HG03460 (cell line): ENCODE measurements around the gene ASMTL.
"Not testable (repeated sequence)": the region's sequence is repeated elsewhere in the genome, so short reads cannot be mapped to it uniquely, and the experiment has no call there.

ENCODE experiments used
- ATAC-seq: cut with Tn5 transposase; IDR thresholded peaks from one replicate; pipeline ENCODE4 v1.9.1; 2021; ENCODE audit not compliant: unreplicated experiment

ASMTL gene

GRCh38 chrX:1391707-1392375, 60.9 kb downstream of the ASMTL start, which contains the start of gene SLC25A6:
SLC25A6 (minus strand) TSS chrX:1392113; CDS start chrX:1392009, 104 bp downstream.
- peak; percentile 92 for ATAC-seq

- no peak for ATAC-seq
Observed at GRCh38 chrX:1391370-1391706, 61.4 kb downstream of the ASMTL start.

GRCh38 chrX:1390621-1391369, 61.9 kb downstream of the ASMTL start:
- ATAC-seq: no peak

- ATAC-seq: no peak
Observed at GRCh38 chrX:1389993-1390285, 62.8 kb downstream of the ASMTL start.

- no peak for ATAC-seq
Observed at GRCh38 chrX:1389181-1389992, 63.3 kb downstream of the ASMTL start.

- ATAC-seq: no peak
Observed at GRCh38 chrX:1388651-1389050, 64.1 kb downstream of the ASMTL start.

- ATAC-seq: no peak
Observed at GRCh38 chrX:1387141-1387776, 65.5 kb downstream of the ASMTL start.

GRCh38 chrX:1386338-1387127, 66.2 kb downstream of the ASMTL start:
- ATAC-seq: no peak

- no peak for ATAC-seq
Observed at GRCh38 chrX:1385253-1386223, 67.2 kb downstream of the ASMTL start.

GRCh38 chrX:1384658-1385252, 68.0 kb downstream of the ASMTL start:
- no peak for ATAC-seq

GRCh38 chrX:1380672-1381233, 72.0 kb downstream of the ASMTL start:
- ATAC-seq: no peak

- ATAC-seq: no peak
Observed at GRCh38 chrX:1378306-1378759, 74.4 kb downstream of the ASMTL start.

- no peak for ATAC-seq
Observed at GRCh38 chrX:1368385-1368698, 84.4 kb downstream of the ASMTL start.

- ATAC-seq: not testable (repeated sequence)
Observed at GRCh38 chrX:1366363-1366762, 86.3 kb downstream of the ASMTL start.

GRCh38 chrX:1361910-1362309, 90.8 kb downstream of the ASMTL start:
- ATAC-seq: no peak

- no peak for ATAC-seq
Observed at GRCh38 chrX:1361275-1361674, 91.4 kb downstream of the ASMTL start.

- no peak for ATAC-seq
Observed at GRCh38 chrX:1360171-1360570, 92.5 kb downstream of the ASMTL start.

- no peak for ATAC-seq
Observed at GRCh38 chrX:1359477-1359873, 93.2 kb downstream of the ASMTL start.
